Stimulated activated CD8-positive, alpha-beta memory T cell treated with anti-CD3 and anti-CD28 coated beads, Interleukin-4, amount 100 ng/mL, for 48 hours (primary cell): ENCODE results near the gene ELOA.
"Not testable (repeated sequence)": the region's sequence is repeated elsewhere in the genome, so short reads cannot be mapped to it uniquely, and the experiment has no call there.

ENCODE experiments used
- DNase-seq: peaks from one replicate; pipeline ENCODE4 v3.0.0-alpha.2; 2020

Gene ELOA

GRCh38 chr1:23736437-23737134, 6.7 kb upstream of the ELOA start:
- peak; percentile 61 for DNase-seq

- no peak for DNase-seq
Observed at GRCh38 chr1:23741609-23742008, 1.7 kb upstream of the ELOA start.

DNA sequence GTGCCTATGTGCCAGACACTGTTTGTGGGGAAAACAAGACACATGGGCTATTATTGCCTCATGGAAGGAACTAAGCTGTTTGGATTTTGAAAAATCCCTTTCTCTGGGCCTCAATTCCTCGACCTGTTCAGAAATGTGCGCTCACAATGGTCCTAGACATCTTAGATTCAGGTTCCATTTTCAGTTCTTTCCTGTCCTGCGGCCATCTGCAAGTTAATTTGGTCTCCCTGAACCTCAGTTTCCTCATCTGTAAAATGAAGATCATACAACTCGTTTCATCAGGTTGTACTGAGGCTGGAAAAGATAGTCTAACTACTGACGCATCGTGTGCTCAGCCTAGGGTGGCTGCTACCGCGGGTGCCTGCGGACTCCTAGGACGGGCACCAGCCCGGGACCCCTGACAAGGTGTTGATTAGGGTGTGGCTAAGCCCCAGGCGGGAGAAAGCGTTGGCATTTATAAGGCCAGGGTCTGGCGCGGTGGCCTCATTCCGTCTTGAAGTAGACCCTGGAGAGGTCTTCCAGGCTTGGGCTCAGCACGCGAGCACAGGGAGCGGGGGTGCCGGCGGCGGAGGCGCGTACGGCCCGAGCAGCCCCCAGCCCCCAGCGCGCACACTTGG, 493 bp upstream of the ELOA start:
- peak; percentile 55 for DNase-seq

- DNase-seq = no peak
Observed at GRCh38 chr1:23745515-23745914, 2.2 kb downstream of the ELOA start.

DNA sequence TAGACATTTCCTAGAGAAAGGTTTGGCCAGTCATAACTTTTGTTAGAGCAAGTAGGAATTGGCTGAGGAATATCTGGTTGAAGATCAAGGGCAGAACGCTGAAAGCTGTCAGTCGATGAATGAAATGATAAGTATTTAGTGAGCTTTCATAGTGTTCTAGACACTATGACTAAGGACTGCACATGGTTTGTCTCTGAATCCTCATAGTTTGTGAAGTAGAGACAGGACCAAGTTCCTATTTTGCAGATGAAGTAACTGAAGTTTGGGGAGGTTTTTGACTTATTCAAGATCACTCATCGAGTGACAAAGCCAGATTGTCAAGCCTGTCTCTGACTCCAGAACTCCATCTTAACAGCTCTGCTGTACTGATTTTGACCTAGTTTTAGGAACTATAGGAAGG, 4.7 kb downstream of the ELOA start:
- DNase-seq = no peak

GRCh38 chr1:23751050-23751814, 8.0 kb downstream of the ELOA start:
- peak; percentile 51 for DNase-seq

GRCh38 chr1:23751815-23752200, 8.5 kb downstream of the ELOA start:
- DNase-seq = no peak

DNA sequence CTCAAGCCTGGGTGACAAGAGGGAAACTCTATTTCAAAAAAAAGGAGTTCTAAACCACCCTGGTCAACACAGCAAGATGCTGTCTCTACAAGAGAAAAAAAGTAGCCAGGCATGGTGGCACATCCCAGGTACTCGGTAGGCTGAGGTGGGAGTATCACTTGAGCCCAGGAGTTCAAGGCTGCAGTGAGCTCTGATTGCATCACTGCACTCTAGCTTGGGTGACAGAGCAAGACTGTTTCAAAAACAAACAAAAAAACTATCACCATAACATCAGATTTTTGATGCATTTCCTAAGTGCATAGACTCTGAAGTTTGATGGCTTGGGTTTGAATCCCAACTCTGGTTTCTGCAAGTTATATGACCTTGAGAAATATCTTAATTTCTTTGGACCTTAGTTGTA, 9.6 kb downstream of the ELOA start:
- DNase-seq = no peak

GRCh38 chr1:23756676-23757075, 13.4 kb downstream of the ELOA start:
- no peak for DNase-seq

DNA sequence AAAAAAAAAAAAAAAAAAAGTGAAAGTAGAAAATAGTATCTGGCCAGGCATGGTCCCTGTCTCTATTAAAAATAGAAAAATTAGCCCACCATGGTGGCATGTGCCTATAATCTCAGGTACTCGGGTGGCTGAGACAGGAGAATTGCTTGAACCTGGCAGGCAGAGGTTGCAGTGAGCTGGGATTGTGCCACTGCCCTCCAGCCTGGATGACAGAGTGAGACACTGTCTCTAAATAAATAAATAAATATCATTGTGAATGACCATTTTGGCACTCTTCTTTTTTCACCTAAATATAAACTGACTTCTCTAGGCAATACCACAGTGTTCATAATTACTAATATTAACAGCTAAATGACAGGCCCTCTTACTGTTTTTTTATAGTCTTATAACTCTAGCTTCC, 14.5 kb downstream of the ELOA start:
- DNase-seq = no peak

- DNase-seq = no peak
Observed at GRCh38 chr1:23759277-23759676, 16.0 kb downstream of the ELOA start.

DNA sequence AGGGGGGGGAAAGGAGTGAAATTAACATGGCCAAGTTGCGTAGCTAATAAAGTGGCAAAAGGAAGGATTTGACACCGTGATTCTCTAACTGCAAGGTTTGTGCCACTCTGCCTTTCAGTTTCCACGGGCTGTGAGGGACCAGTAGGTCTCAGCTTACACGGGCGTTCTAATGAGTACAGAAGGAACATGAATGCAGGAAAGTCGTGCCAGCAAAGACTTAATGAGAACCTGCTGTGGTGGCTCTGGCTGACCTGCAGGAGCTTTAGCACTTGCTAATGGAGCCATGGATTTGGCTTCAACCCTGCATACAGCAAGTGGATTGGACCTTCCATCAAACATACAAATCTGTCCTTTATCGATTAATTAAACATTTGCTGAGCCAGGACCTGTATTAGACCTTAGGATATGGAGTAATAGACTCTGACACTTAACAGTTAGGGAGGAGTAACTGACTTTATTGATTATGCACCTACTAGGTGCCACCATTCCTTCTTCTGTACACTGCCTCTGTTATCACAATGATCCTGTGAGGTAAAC, 19.8 kb downstream of the ELOA start:
- DNase-seq = no peak

GRCh38 chr1:23768733-23769132, 25.5 kb downstream of the ELOA start:
- DNase-seq = no peak

GRCh38 chr1:23772049-23772853, 29.0 kb downstream of the ELOA start:
- DNase-seq = peak; percentile 94

GRCh38 chr1:23772854-23773242, 29.6 kb downstream of the ELOA start:
- DNase-seq = no peak

DNA sequence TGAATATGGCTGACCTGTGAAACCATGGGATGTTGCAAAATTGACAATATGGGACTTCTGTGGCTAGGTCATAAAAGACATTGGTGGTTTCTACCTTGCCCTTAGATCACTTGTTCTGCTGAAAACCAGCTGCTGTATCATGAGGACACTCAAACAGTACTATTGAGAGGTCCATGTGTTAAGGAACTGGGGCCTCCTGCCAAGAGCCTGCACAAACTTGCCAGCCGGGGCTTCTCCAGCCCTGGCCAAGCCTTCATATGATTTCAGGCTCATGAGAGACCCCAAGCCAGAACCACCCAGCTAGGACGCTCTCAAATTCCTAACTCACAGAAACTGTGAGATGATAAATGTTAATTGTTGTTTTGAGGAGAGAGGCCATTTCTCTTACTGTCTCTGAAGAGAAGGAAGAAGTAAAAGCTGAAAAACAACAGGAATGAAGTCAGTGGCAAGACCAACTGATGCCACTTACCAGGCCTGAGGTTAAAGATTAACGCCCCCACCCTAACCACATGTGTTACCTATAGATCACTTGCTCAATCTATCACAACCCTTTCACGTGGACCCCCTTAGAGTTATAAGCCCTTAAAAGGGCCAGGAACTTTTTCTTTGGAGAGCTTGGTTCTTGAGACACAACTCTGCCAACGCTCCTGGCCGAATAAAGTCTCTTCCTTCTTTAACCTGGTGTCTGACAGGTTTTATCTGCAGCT, 31.1 kb downstream of the ELOA start:
- no peak for DNase-seq

- DNase-seq = no peak
Observed at GRCh38 chr1:23776217-23776616, 32.9 kb downstream of the ELOA start.

DNA sequence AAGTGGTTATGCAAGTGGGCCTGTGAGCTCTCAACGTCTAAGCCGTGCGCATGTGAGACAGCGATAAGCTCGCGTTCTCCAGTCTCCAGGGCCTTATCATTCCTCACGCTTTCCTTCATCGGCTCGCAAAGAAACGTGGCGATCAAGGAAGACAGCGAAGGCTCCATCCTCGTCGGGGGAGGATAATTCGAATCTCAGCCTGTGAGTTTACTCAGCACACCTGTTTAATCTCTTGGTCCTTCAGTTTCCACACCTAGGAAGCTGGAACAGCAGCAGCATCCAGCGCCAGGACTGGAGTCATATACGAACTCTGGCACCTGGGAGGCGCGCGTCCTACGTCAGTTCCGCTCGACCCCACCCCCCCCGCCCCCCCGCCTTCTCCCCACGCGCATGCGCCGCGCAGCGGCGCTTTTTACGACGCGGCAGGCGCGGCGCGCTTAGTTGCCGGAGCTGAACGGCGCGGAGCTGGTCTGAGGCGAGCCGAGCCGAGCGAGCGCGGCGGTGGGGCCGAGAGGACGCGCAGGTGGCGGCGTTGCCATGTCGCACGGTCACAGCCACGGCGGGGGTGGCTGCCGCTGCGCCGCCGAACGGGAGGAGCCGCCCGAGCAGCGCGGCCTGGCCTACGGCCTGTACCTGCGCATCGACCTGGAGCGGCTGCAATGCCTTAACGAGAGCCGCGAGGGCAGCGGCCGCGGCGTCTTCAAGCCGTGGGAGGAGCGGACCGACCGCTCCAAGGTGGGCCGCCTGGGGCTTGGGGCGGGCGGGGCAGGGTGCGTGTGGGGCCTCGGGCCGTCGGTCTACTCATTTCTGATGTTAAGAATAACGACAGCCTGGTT, 34.9 kb downstream of the ELOA start, which contains the start of gene PITHD1:
Gene PITHD1 (plus strand): TSS at position 440 of the 836 bp plus-strand sequence. CDS start 98 bp downstream, at position 538.
- DNase-seq = peak; percentile 84

- no peak for DNase-seq
Observed at GRCh38 chr1:23779826-23780371, 36.6 kb downstream of the ELOA start.

- not testable (repeated sequence) for DNase-seq
Observed at GRCh38 chr1:23783141-23783540, 39.9 kb downstream of the ELOA start.

GRCh38 chr1:23784846-23785245, 41.6 kb downstream of the ELOA start:
- DNase-seq = no peak
